ENCODE measurements around the gene LIN7B.
"Not testable (repeated sequence)": the region's sequence is repeated elsewhere in the genome, so short reads cannot be mapped to it uniquely, and the experiment has no call there.

The LIN7B gene

GRCh38 chr19:49118565-49119410 lies 4.6 kb downstream of the LIN7B start, which contains the start of gene C19orf73:
Gene C19orf73, minus strand, starts transcription at chr19:49119143. Its CDS starts 121 bp downstream, at chr19:49119022.
- DNase-seq (ENCODE audit: low read depth, low spot score), result peak; percentile 86

- no peak for DNase-seq (ENCODE audit: low read depth, low spot score)
Observed at GRCh38 chr19:49119411-49120324, 5.5 kb downstream of the LIN7B start, which contains the start of gene PPFIA3. Gene PPFIA3, plus strand, starts transcription at chr19:49119544. Its CDS starts 8,330 bp downstream, at chr19:49127874.

- DNase-seq (ENCODE audit: low read depth, low spot score), result no peak
Observed at GRCh38 chr19:49120325-49120683, 6.1 kb downstream of the LIN7B start.

- no peak for DNase-seq (ENCODE audit: low read depth, low spot score)
Observed at GRCh38 chr19:49120868-49121267, 6.7 kb downstream of the LIN7B start.

- not testable (repeated sequence) for DNase-seq (ENCODE audit: low read depth, low spot score)
Observed at GRCh38 chr19:49121841-49122240, 7.7 kb downstream of the LIN7B start.

GRCh38 chr19:49123285-49123684 lies 9.1 kb downstream of the LIN7B start:
- not testable (repeated sequence) for DNase-seq (ENCODE audit: low read depth, low spot score)

GRCh38 chr19:49125025-49125731 lies 11.0 kb downstream of the LIN7B start:
- DNase-seq (ENCODE audit: low read depth, low spot score), result no peak

- DNase-seq (ENCODE audit: low read depth, low spot score), result no peak
Observed at GRCh38 chr19:49126575-49126974, 12.4 kb downstream of the LIN7B start.

- not testable (repeated sequence) for DNase-seq (ENCODE audit: low read depth, low spot score)
Observed at GRCh38 chr19:49127225-49127624, 13.1 kb downstream of the LIN7B start.

- peak; percentile 89 for DNase-seq (ENCODE audit: low read depth, low spot score)
Observed at GRCh38 chr19:49127674-49128544, 13.7 kb downstream of the LIN7B start.

GRCh38 chr19:49128545-49129237 lies 14.5 kb downstream of the LIN7B start:
- no peak for DNase-seq (ENCODE audit: low read depth, low spot score)

GRCh38 chr19:49129238-49129583 lies 15.0 kb downstream of the LIN7B start:
- DNase-seq (ENCODE audit: low read depth, low spot score), result no peak

- DNase-seq (ENCODE audit: low read depth, low spot score), result no peak
Observed at GRCh38 chr19:49130325-49130724, 16.2 kb downstream of the LIN7B start.

- DNase-seq (ENCODE audit: low read depth, low spot score), result no peak
Observed at GRCh38 chr19:49132974-49133609, 18.9 kb downstream of the LIN7B start.

- DNase-seq (ENCODE audit: low read depth, low spot score), result no peak
Observed at GRCh38 chr19:49133621-49134454, 19.7 kb downstream of the LIN7B start.

- no peak for DNase-seq (ENCODE audit: low read depth, low spot score)
Observed at GRCh38 chr19:49135686-49136085, 21.5 kb downstream of the LIN7B start.

- no peak for DNase-seq (ENCODE audit: low read depth, low spot score)
Observed at GRCh38 chr19:49136771-49137171, 22.6 kb downstream of the LIN7B start.

- DNase-seq (ENCODE audit: low read depth, low spot score), result no peak
Observed at GRCh38 chr19:49140951-49141350, 26.8 kb downstream of the LIN7B start.

- no peak for DNase-seq (ENCODE audit: low read depth, low spot score)
Observed at GRCh38 chr19:49141352-49141751, 27.2 kb downstream of the LIN7B start.
